HG03342 (cell line): ENCODE measurements around the gene SLC11A1.

ENCODE experiments used
- ATAC-seq: cut with Tn5 transposase; IDR thresholded peaks from one replicate; pipeline ENCODE4 v1.9.1; 2021; ENCODE audit warnings: mild to moderate bottlenecking, moderate library complexity; ENCODE audit not compliant: unreplicated experiment

Gene SLC11A1, protein sequence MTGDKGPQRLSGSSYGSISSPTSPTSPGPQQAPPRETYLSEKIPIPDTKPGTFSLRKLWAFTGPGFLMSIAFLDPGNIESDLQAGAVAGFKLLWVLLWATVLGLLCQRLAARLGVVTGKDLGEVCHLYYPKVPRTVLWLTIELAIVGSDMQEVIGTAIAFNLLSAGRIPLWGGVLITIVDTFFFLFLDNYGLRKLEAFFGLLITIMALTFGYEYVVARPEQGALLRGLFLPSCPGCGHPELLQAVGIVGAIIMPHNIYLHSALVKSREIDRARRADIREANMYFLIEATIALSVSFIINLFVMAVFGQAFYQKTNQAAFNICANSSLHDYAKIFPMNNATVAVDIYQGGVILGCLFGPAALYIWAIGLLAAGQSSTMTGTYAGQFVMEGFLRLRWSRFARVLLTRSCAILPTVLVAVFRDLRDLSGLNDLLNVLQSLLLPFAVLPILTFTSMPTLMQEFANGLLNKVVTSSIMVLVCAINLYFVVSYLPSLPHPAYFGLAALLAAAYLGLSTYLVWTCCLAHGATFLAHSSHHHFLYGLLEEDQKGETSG

DNA sequence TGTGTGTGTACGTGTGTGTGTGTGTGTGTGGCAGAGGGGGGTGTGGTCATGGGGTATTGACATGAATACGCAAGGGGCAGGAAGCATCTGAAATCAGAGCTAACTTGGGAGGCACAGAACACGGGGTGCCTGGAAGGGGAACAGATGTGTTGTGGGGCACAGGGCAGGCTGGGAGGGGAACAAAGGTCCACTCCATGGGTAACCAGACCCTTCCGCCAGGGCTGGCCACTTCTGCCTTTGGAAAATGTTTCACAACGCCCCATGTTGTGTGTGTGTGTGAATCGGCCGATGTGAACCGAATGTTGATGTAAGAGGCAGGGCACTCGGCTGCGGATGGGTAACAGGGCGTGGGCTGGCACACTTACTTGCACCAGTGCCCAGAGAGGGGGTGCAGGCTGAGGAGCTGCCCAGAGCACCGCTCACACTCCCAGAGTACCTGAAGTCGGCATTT, at the start of gene SLC11A1:
Gene SLC11A1, plus strand, starts transcription at position 358 of the 451 bp plus-strand sequence. CDS start 96 bp downstream, outside the sequence.
- no peak for ATAC-seq

- ATAC-seq: no peak
These were observed 49.8 kb upstream of the SLC11A1 start for GRCh38 chr2:218332288-218332687.

- ATAC-seq: no peak
These were observed 49.0 kb upstream of the SLC11A1 start for GRCh38 chr2:218332920-218333645.

- ATAC-seq: no peak
These were observed 47.5 kb upstream of the SLC11A1 start for GRCh38 chr2:218334531-218334930.

- no peak for ATAC-seq
These were observed 41.4 kb upstream of the SLC11A1 start for GRCh38 chr2:218340656-218341055.

GRCh38 chr2:218341381-218341780, 40.7 kb upstream of the SLC11A1 start:
- no peak for ATAC-seq

DNA sequence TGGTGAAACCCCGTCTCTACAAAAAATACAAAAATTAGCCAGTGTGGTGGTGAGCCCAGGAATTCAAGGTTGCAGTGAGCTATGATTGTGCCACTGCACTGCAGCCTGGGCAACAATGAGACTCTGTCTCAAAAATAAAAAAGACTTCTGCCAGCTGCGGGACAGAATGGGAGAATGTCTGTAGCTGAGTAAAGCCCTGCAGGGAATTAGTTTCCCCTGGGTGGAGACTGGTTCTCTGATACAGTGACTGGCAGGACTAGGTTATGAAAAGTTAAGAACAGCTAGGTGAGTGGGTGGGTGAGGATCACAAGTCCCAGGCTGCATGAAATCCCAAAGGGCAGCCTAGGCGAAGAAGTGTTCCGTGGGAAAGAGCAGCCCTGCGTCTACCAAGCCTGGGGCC, 39.2 kb upstream of the SLC11A1 start:
- ATAC-seq: no peak

GRCh38 chr2:218343591-218343990, 38.5 kb upstream of the SLC11A1 start:
- ATAC-seq: no peak

DNA sequence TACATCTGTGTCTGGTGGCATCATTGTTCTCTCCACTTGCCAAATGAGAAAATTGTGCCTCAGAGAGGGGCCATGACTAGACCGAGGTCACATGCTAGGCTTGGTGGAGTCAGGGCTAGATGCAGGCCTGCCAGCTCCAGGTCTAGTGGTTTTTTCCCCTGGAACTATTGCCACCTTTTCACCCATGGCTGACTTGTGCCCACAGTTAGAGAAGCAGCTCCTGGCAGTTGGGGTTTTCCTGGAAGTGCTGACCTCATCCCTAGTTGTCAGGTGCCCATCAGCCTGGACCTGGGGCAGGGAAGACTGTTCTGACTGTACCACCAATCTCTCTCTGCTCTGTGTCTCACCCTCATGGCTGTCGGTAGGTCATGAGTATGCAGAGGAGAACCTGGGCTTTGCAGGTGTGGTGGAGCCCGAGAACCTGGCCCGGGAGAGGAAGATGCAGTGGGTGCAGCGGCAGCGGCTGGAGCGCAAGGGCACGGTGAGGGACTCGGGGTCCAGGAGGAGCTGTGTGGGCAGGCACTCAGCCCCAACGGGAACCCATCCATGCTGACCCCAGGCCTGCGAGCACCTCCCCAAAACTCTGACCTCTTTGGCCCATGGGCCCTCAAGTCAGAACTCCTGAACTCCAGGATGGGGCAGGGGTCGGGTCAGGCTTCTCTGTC, 37.9 kb upstream of the SLC11A1 start:
- no peak for ATAC-seq

- ATAC-seq: no peak
These were observed 37.2 kb upstream of the SLC11A1 start for GRCh38 chr2:218344755-218345417.

- no peak for ATAC-seq
These were observed 36.4 kb upstream of the SLC11A1 start for GRCh38 chr2:218345491-218346236.

DNA sequence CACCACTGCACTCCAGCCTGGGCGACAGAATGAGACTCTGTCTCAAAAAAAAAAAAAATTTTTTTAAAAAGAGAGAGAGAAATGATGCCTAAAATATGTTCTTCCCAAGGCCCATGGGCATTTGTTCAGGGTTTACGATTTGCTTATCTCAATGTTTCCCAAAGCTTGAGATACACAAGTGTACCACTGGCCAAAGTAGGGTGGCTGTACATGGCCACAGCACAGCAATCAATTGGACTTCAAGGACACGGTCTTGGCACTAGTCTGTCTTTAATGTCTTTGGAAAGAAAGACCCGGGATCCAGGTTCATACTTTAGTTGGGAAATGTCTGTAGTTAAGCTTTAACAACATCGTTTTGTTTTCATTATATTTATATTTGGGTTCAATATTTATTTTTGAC, 34.9 kb upstream of the SLC11A1 start:
- ATAC-seq: no peak

DNA sequence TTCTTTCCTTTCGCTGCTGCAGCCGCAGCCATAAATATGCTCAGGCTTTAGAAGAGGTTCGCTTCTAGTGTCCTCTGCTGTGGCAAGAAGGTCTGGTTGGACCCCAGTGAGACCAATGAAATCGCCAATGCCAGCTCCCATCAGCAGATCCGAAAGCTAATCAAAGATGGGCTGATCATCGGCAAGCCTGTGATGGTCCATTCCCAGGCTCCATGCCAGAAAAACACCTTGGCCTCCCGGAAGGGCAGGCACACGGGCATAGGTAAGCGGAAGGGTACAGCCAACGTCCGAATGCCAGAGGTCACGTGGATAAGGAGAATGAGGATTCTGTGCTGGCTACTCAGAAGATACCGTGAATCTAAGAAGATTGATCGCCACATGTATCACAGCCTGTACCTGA, 28.0 kb upstream of the SLC11A1 start:
- ATAC-seq: no peak

DNA sequence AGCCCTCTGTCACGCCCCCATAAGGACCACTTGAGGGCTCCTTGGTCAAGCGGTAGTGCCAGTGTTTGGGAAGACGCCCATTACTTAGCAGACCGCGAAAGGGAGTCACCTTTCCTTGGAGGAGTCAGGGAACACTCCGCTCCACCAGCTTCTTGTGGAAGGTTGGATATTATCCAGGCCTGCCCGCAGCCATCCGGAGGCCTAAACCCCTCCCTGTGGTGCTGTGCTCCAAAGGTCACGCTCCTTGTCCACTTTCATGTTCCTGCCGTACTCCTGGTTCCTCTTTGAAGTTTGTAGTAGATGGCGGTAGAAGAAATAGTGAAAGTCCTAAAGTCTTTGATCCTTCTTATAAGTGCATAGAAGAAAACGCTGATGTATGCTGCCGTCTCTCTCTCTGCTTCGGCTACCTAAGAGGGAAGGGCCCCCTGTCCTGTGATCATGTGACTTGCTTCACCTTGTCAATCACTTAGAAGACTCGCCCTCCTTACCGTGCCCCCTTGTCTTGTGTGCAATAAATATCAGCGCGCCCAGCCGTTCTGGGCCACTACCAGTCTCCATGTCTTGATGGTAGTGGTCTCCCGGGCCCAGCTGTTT, 27.1 kb upstream of the SLC11A1 start:
- ATAC-seq: no peak

GRCh38 chr2:218357236-218358177, 24.6 kb upstream of the SLC11A1 start:
- ATAC-seq: no peak

GRCh38 chr2:218360453-218360852, 21.6 kb upstream of the SLC11A1 start:
- ATAC-seq: no peak

DNA sequence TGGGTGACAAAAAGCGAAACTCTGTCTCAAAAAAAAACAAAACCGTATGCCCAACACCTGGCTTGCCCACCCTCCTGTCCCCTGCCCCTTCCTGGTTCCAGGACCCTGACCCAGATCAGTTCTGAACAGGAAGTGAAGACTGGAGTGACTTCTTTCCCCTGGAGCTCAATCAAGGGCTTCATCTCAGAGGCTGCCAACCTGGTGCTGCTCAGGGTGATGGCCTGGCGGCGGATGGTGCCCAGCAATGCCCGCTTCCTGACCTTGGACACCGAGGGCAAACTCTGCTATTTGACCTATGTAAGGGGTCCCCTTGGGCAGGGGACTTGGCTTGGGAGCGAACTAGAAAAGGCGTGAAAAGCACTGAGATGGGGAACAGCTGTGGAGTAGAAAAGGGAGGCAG, 19.5 kb upstream of the SLC11A1 start:
- ATAC-seq: no peak

DNA sequence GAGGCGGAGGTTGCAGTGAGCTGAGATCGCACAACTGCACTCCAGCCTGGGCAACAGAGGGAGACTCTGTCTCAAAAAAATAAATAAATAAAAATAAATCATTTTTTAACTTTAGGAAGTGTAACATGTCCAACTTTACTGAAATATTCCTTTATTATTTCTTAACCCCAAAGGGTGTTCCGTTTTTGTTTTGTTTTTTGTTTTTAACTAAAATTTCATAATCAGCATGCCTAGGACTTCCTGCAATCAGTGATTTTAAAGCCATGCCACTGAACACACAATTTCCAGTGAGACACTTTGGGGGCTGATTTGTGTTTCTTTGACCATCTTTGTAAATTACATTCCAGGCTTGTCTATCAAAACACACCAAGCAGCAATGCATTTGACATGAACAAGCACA, 18.3 kb upstream of the SLC11A1 start:
- no peak for ATAC-seq

- no peak for ATAC-seq
These were observed 17.9 kb upstream of the SLC11A1 start for GRCh38 chr2:218364196-218364595.
